Measurements from ENCODE around the gene A4GALT. TPM values are rescaled to one million over a fixed set of nuclear protein-coding genes. Genes with fewer than 3 reads are reported as not detected.

Gene A4GALT
- total RNA-seq, 1 donor from 2014 or later: 94.9 TPM

- TF ChIP-seq CTCF (IDR thresholded peaks at IDR 0.05; ENCODE audit: borderline replicate concordance): no peak
- intact Hi-C loops (cut with micrococcal nuclease): no loop called here
- peak overlapping the region; percentile 94 for H3K27ac ChIP-seq (replicated peaks)
- no peaks in the 10 kb centered on the region for H3K27me3 ChIP-seq (ENCODE audit: low read depth)
- no peaks in the 10 kb centered on the region for H3K9me3 ChIP-seq (replicated peaks)
- DNase-seq: peak; percentile 83
- H3K4me1 ChIP-seq: peaks cover 76% of the 10 kb centered on the region
- peak overlapping the region; percentile 78 for H3K4me3 ChIP-seq
- H3K36me3 ChIP-seq: no peaks in the 10 kb centered on the region
These were observed 73.8 kb downstream of the A4GALT start for GRCh38 chr22:42646569-42647525.

- H3K27me3 ChIP-seq (ENCODE audit: low read depth): no peaks in the 10 kb centered on the region
- H3K36me3 ChIP-seq: no peaks in the 10 kb centered on the region
- H3K4me1 ChIP-seq: peaks cover 84% of the 10 kb centered on the region
- H3K27ac ChIP-seq (replicated peaks): peak overlapping the region; percentile 94
- no peaks in the 10 kb centered on the region for H3K9me3 ChIP-seq (replicated peaks)
- no peak for DNase-seq
- intact Hi-C loops (cut with micrococcal nuclease): no loop called here
- no peak for TF ChIP-seq CTCF (IDR thresholded peaks at IDR 0.05; ENCODE audit: borderline replicate concordance)
- peak overlapping the region; percentile 78 for H3K4me3 ChIP-seq
These were observed 74.6 kb downstream of the A4GALT start for GRCh38 chr22:42645938-42646568.

- Histone ChIP-seq H3K27ac (replicated peaks) (peak overlapping the region; percentile 94), H3K9me3 (replicated peaks) (no peaks in the 10 kb centered on the region), H3K4me3 (peak overlapping the region; percentile 78), H3K36me3 (no peaks in the 10 kb centered on the region), H3K4me1 (peaks cover 90% of the 10 kb centered on the region), H3K27me3 (ENCODE audit: low read depth) (no peaks in the 10 kb centered on the region)
- no peak for TF ChIP-seq CTCF (IDR thresholded peaks at IDR 0.05; ENCODE audit: borderline replicate concordance)
- intact Hi-C loops (cut with micrococcal nuclease): no loop called here
- peak; percentile 42 for DNase-seq
These were observed 75.2 kb downstream of the A4GALT start for GRCh38 chr22:42645341-42645937.

- intact Hi-C loops (cut with micrococcal nuclease): no loop called here
- TF ChIP-seq CTCF (IDR thresholded peaks at IDR 0.05; ENCODE audit: borderline replicate concordance): no peak
- peak overlapping the region; percentile 78 for H3K4me3 ChIP-seq
- peak overlapping the region; percentile 94 for H3K27ac ChIP-seq (replicated peaks)
- peak; percentile 67 for DNase-seq
- H3K36me3 ChIP-seq: no peaks in the 10 kb centered on the region
- no peaks in the 10 kb centered on the region for H3K9me3 ChIP-seq (replicated peaks)
- no peaks in the 10 kb centered on the region for H3K27me3 ChIP-seq (ENCODE audit: low read depth)
- peaks cover 96% of the 10 kb centered on the region for H3K4me1 ChIP-seq
These were observed 76.0 kb downstream of the A4GALT start for GRCh38 chr22:42644422-42645340.

All from left ventricle myocardium inferior (tissue), 1 donor.